Ammon's horn (tissue), 1 donor: Measurements from ENCODE around the gene KCNMB1.
"Not testable (repeated sequence)": the region's sequence is repeated elsewhere in the genome, so short reads cannot be mapped to it uniquely, and the experiment has no call there.

Source experiments
- DNase-seq: peaks from one replicate; pipeline ENCODE4 v3.0.0-alpha.2; 2016; ENCODE audit warnings: low spot score

KCNMB1 gene

DNA sequence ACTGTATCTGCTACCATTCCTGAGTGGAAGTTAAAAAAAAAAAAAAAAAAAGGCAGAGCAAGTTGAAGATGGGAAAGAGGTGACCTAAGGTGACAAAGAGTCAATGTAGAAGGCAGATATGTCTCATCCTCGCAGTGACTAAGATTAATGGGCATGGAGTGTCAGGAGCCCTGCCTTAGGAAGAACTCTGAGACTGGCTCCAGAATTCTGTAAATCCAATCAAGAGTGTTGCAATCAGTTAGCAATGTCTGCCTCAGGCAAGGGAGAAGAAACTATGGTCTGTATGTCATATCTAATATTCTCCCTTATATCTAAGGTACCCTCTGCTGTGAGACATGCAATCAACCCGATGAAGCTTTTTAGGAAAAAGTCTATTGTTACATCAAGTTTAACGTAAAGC is 24.7 kb upstream of the KCNMB1 start:
- no peak for DNase-seq

DNA sequence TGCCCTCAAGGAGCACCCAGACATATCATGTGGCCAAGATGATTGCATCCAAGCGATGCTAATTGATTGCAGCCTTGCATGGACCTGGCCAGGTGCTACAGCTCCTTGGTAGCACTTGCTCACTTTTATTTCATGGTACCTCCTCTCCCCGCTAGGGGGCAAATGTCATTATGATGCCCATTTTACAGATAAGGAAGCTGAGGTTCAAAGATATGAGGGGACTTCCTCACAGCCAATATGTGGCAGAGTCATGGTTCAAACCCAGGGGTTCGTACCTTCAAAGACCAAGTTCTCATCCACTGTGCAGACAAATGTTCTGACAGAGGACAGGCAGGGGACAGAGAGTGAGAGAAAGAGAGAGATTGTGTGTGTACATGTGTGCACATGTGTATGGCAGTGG is 21.9 kb upstream of the KCNMB1 start:
- DNase-seq = no peak

DNA sequence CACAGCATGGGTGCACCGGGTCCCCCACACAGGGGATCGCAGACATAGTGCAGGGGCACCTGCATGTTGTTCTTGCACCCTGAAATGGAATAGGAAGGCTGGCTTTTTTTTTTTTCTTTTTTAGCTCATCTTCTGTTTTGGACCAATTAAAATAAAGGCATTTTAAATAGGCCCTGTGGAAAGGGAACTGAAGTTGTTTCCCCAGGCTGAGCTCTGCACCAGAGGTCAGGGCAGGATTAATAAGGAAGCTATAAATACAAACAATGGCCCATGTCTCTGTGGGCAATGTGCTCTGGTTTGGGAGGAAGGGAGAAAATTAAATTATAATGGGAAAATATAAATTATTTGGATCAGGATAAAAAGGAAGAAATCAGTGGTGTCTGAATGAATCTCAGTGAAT is 21.2 kb upstream of the KCNMB1 start:
- no peak for DNase-seq

DNA sequence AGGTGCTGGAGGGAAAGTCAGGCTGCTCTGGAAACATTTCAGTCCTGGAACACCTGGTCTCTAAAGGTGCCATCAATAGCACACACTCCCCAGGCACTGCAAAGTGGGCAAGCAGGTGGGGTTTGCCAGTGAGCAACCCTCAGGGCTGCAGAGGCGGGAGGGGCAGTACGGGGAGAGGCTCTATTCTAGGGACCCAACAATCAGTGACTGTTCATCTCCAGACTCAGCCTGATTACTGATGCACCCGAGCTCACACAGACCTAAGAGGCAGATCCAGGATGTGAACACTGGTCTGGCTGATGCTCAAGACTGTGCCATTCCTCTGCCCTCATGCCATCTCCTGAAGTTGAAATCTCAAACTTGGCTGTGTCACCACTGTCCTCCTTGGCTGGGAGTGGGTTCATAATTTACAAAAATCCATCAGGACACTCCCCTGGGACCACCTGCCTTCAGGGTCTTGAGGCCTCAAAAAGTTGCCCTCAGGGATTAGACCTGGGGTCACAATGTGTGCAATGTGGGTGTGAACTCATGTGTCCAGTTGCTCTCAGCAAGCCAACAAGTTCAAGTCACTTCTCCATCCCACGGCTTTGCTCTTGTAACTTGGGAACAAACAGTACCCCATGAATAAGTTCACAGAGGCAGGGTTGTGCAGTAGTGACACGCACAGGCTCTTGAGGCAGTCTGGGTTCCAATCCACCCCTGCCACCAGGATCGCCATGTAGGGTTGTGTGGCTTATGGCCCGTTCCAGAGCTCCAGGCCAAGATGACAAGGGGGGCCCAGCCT is 19.9 kb upstream of the KCNMB1 start:
- DNase-seq = no peak

DNA sequence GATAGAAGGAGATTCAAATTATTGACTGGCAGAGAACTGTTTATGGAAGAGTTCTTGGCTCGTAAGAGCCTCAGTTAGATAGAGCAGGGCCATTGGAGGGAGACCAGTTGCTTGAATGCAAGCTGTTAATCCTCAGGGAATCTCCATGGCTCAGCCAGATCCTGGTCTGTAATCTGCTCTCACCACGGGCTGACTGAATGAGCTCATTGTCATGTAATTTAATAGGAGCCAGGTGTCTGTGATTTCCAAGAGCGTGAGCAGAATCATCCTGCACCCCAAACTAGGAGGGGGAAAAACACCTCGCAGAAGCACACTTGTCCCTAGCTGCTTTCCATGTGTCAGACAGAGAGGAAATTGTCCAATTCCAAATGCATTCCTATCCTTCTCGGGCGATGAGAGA is 19.1 kb upstream of the KCNMB1 start:
- no peak for DNase-seq

DNA sequence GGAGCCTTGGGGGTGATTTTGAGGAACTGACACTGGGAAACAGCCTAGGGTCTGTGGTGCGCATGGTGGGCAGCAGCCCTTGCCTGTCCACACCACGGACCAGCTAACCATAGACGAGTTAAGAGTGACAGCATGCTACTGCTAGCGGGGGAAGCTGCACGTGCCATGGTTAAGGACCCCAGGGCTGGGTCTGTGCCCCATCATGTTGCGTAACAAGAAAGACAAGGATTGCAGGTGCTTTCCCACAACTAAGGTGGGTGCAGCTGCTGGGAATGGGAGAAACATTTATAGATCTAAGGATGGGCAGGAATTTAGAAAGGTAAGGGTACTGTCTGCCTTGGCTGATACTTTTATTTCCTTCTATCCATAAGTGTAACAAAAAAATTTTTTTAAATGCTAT is 17.9 kb upstream of the KCNMB1 start:
- DNase-seq = no peak

DNA sequence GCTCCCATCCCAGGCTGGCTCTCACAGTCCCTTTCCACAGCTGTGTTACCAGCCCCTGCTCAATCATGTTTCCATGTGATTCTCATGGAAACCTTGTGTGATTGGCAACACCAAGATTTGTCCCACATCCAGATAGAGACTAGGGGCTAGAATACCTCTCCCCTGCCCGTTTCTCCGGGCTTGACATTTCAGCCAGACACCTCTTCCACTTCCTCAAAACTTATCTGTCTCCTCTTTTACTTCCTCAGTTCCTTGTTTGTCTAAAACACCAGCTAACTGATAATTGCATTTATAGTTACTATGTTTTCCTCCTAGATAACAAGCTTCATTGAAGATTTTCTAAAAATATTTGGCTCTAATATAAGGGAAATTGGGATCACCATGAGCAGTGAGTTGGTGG is 16.6 kb upstream of the KCNMB1 start:
- DNase-seq = no peak

DNA sequence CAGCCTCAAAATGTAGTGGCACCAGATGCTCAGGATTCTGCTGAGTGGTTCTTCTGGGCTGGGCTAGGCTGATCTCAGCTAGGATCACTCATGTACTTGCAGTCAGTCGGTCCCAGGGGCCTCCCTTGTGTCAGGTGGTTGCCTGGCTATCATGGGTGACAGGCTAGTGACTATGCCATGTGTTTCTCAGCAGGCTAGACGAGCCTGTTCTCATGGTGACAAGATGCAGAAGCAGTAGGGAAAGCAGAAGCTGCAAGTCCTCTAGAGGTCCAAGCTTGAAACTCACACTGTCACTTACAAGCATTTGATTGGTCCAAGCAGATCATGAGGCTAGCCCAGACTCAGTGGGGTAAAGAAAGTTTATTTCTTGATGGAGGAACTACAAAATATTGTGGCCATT is 15.2 kb upstream of the KCNMB1 start:
- peak; percentile 49 for DNase-seq

DNA sequence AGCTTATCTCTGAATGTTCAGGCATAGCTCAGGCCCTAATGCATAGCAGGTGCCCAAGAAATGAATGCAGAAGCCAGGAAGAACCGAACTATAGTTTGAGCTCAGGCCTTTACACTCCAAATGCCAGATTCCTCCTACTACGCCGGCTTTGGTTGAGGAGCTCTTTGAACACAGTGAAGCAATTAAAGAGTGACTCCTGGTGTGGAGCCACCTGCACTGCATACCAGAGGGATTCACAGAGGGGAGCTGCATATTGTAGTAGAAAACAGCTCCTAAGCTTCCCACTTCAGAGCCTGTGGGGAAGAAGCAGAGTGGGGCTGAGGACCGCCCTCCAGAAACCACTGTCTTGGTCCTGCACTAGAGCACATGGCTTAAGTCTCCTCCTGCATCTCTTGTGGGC is 14.5 kb upstream of the KCNMB1 start:
- DNase-seq = no peak

DNA sequence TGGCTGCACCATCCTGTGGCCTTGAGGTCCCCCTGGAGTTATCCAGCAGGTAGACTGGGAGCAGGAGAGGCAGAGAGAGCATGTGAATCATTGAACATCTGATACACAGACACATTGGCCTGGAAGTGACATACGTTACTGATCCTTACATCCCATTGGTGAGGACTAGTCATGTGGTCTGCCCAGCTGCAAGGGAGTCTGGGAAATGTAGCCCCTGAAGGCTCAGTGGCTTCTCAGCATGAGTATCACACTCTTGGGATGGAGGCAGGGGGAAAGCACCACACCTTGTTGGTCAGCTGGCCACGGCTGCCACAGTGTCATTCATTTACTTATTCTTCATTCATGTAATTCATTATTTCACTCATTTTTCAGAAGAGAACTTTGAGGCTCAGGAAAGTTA is 13.3 kb upstream of the KCNMB1 start:
- DNase-seq = no peak

DNA sequence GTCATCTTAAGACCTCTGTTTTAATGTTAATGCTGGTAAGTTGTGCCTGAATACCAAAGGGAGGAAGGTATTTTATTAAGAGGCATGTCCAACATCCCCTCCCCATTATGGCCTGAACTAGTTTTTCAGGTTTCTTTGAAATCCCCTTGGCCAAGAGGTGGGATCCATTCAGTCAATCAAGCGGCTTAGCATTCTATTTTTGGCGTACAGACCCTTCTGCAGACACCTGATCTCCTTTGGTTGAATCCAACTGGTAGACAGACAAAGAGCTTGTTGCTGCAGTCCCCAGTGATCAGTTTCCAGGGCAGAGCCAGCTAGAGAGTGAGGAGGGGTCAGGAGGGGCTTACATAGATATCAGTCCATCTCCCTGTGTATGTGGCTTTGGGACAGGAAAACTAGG is 7.9 kb upstream of the KCNMB1 start:
- no peak for DNase-seq

DNA sequence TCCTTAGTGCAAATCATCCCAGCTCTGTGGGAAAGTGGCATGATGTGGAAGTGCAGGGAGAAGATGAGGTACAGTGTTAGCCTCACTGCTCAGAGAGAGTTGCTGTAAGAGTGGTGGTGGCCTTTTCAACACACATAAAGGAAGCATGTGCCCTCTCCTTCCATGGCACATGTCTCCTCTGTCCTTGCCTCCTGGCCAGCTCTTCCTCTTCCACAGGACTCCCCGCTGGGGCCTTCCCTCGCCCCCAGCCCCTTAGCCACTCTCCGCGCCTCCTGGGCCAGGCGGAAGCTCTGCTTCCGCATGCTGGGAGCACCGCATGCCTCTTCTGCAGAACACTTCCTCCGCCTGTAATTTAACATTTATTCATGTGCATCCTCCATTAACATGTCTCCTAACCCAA is 4.8 kb upstream of the KCNMB1 start:
- peak; percentile 55 for DNase-seq

DNA sequence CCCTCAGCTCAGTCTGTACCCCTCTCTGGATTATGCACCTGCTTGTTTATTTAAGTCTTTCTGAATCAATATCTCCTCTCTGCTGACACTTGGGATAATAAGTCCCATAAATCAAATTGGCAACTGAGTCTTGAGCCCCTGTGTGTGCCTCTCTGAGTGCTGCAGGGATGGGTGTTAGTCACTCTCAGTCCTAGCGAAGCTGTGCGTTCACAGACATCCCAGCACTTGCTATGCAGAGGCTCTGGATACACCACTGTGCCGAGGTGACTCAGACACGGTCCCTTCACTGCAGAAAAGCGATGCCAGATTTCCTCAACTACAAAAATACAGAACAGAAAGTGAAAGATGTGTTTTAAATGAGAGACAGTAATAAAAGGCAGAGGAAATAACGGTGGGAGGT is 4.1 kb upstream of the KCNMB1 start:
- no peak for DNase-seq

DNA sequence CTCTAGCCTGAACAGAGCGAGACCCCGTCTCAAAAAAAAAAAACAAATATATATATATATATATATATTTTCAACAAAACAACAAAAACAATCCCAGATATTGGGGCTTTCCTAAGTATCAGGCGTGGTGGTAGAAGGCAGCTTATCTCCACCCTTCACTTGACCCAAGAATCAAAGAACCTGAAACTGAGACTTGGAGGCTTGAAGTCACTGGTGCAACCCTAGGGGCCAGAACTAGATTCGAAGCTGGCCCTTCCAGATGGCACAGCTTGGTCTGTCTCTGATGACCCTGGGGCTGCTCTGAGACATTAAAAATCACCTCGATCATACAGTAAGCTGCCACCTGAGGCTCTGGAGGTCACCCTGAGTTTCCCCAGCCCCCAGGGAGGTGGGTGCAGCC is 1.3 kb upstream of the KCNMB1 start:
- DNase-seq = no peak

DNA sequence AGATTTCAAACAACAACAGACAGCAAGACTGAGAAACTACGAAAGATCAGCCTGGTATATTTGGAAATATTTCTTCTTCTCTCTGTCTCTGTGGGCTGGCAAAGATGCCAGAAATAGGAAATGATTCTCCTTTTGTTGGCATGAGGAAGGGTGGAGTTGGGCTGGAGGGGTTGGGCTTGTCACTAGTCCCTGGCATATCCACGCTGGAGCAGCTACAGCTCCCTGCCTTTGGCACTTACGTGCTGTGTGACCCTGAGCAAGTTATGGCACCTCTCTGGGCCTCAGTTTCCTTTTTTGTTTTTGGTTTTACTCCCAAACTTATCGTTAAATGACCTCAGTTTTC is 354 bp upstream of the KCNMB1 start:
- no peak for DNase-seq

DNA sequence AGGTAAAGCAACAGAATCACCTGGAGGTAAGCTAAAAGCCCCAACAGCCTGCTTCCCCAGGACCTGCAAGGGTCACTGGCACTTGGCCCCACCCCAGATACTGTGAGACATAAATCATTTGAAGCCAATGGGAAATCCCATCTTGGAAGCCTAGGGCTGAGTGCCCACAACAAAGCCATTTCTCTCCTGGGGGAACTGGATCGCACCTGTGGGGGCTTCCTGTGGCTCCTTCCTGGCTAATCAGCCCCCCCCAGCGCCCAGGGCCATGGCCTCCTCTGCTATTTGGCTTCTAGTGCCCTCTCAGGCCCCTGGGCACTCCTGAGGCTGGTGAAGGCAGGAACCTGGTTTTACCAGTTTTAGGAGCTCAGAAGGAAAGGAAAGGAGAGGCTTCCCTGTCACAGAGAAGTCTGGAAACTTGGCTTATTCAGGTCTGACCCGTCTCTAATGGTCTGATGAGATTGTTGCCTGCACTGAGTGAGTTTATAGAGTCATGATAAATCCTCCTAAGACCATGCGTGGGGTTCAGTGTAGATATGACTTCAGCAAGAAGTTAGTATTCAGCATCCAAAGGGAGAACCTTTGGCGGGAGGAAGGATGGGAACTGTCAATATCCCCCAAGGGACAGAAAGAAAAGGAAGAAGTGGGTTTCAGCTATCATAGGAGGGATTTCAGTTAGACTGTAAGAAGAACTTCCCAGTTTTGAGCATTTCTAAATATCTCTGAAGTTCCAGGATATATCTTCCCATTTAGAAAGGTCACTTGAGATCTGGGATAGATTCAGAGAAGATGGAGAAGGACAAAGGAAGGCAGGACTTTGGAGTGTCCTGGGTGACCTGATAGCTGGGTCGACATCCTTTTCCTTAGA is 1.2 kb downstream of the KCNMB1 start:
- DNase-seq = no peak

DNA sequence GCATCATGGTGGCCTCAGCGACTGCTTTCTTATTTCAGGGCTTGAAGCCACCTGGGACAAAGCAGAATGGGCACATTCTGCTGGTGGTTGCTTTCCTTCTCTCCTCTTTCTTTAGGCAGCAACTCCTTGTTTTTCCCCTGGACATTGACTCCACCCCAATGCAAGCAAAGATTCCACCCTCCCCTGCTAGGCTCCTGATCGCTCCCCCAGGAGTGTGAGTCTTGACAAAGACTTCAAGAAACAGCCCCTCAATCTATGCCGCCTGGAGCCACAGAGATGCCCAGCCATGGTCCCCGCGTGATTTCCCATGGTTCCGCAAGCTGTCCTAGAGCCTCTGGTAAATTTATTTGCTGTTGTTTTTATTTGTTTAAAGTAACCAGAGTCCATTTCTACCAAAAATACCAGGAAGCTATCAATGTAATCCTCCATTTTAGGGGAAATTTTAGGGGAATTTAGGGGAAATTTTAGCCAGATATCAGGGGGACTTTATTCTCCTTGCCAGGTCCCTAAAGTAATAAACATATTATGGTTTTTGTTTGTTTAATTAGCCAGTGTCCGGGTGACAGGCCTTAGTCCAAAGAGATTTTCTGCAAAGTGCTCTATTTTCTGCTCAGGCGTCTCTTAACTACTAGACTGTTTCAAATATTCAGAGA is 2.3 kb downstream of the KCNMB1 start:
- DNase-seq = no peak

DNA sequence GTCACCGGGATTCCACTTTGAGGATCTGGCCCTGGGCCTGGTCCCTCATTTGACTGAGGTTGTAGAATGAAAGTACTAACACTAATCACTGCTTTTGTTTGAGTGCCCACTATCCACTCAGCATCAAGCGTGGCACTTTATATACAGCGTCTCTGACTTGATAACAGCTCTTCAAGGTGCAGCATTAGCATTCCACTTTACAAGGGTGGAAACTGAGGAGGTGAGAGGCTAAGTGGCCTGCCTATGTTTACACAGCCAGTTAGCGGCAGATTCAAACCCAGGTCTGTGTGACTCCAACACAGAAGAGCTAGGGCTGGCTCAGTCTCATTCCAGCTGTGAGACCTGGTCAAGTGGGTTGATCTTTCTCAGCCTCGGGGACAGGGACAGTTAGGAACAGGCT is 5.9 kb downstream of the KCNMB1 start:
- DNase-seq = no peak

DNA sequence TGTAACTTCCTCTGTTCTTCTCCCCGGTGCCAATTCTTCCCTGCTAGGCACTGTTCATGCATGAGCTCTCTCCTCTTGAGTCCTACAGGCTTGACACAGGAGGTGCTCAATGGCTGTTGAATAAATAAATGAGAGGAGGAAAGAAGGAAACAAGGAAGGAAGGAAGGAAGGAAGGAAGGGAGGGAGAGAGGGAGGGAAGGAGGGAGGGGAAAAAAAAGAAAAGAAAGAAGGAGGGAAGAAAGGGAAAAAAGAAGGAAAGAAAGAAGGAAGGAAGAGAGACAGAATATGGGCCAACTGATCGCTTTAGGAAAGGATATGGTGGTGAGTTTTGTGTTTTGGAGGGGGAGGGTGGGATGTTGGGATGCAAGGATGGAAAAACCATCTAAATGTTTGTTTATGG is 6.4 kb downstream of the KCNMB1 start:
- DNase-seq = no peak

DNA sequence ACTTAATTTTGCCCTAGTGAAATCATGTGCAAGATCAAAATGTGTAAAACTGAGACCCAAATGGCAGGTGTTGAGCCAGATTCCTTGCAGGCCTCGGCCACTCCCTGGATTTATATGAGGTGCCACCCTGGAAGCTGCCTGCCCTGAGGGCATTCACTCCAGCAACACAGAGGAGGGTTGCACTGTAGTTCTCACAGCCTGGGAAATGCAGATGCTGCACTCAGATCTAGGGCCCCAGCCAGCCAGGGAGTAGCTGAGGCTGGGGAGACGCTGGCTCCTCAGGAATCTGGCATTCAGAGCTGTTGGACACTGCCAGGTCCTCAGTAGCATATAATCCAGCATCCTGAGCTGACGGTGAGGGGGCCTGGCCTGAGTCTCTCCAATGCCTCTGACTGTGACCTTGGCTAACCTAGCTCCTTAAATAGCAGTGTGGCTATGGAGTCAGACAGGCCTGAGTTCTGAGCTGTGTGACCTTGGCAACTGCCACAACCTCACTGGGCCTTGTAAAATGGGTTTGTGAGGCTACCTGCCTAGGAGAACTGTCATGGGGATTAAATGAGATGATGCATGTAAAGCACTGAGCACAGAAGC is 8.7 kb downstream of the KCNMB1 start:
- DNase-seq = no peak

DNA sequence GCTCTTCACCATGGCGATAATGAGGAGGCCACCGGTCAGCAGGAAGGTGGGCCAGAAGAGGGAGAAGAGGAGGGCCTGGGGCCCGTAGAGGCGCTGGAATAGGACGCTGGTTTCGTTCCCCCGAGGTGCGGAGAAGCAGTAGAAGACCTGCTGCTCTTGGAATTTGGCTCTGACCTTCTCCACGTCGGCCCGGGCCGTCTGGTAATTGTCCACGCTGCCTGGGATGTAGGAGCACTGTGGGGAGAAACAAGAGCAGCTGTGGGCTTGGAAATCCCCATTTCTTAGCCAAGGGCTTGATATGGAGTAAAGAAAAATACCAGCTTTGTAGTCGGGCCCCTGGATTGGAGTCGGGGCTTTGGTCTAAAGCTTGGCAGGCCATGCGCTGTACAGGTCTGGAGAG is 10.4 kb downstream of the KCNMB1 start:
- no peak for DNase-seq

DNA sequence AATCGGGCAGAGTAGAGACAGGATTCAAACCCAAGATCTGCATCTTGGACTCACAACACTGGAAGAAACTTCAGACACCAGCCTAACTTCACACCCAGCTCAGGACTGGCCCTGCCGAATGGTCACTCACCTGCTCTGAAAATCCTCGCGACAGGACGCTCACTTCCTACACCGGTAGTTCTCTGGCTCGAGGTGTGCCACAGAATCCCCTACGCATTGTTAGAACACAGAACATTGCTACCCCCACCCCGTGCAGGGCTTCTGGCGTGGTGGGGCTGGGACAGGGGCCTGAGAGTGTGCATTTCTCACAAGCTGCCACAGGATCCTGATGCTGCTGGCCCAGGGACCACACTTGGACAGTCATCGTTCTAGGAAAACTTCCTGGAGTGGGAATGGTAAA is 12.1 kb downstream of the KCNMB1 start:
- no peak for DNase-seq

DNA sequence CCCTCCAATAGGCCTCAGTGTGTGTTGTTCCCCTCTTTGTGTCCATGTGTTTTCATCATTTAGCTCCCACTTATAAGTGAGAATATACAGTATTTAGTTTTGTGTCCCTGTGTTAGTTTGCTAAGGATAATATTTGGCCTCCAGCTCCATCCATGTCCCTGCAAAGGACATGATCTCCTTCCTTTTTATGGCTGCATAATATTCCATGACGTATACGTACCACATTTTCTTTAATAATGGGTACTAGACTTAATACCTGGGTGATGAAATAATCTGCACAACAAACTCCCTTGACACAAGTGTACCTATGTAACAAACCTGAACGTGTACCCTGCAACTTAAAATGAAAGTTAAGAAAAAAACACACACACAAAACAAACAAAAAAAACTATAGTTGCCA is 12.6 kb downstream of the KCNMB1 start:
- DNase-seq = not testable (repeated sequence)
